IMR-90 (cell line): ENCODE results near the gene FNTB. TPM values are rescaled to one million over a fixed set of nuclear protein-coding genes. Genes with fewer than 3 reads are reported as not detected.

Experiments used
- ATAC-seq: fragments of 200-7000 bp; cut with Tn5 transposase; 2 replicates; pipeline ENCODE4 v1.9.1; 2020; ENCODE audit warnings: low read depth, mild to moderate bottlenecking, moderate library complexity
- BruUV-seq: library from RNA; stranded (reverse); fragments of 400-500 nt; replicated peaks from 2 replicates; lab custom pipeline; 2021; lab: Mats Ljungman, UMichigan
- CTCF ChIA-PET: fragments of 300-600 bp; formaldehyde crosslinking; extraction: SDS; loops from one replicate; lab custom pipeline; 2021; ENCODE audit warnings: antibody characterized with exemption; lab: Yijun Ruan, JAX
- POLR2A ChIA-PET: fragments of 300-600 bp; sonication (Branson Sonifier 250); formaldehyde crosslinking; loops from one replicate; lab custom pipeline; 2022; ENCODE audit warnings: antibody characterized with exemption; ENCODE audit not compliant: unreplicated experiment; lab: Charles Lee
- DNase-seq: peaks from one replicate; pipeline ENCODE4 v3.0.0; 2013
- H2AFZ ChIP-seq: replicated peaks from 2 replicates; pipeline ENCODE3; 2013; ENCODE audit warnings: low read length, mild to moderate bottlenecking; ENCODE audit not compliant: poor library complexity
- H2AK5ac ChIP-seq: 2 replicates; pipeline ENCODE4 v1.6.1; 2013; ENCODE audit warnings: low read depth, low read length, inconsistent platforms
- H2AK9ac ChIP-seq: replicated peaks from 2 replicates; pipeline ENCODE3; 2013; ENCODE audit warnings: mild to moderate bottlenecking, low read depth, low read length, moderate library complexity; ENCODE audit not compliant: poor library complexity
- H2BK120ac ChIP-seq: 2 replicates; pipeline ENCODE4 v1.6.1; 2013; ENCODE audit warnings: low read depth, low read length, inconsistent platforms
- H2BK15ac ChIP-seq: 3 replicates; pipeline ENCODE4 v1.6.1; 2013; ENCODE audit warnings: low read depth, low read length, inconsistent platforms
- H2BK20ac ChIP-seq: 2 replicates; pipeline ENCODE4 v1.6.1; 2013; ENCODE audit warnings: low read depth, mild to moderate bottlenecking, inconsistent platforms, low read length, moderate library complexity
- H2BK5ac ChIP-seq: 2 replicates; pipeline ENCODE4 v1.6.1; 2013; ENCODE audit warnings: mild to moderate bottlenecking, low read depth, low read length, inconsistent platforms; ENCODE audit not compliant: poor library complexity, severe bottlenecking
- H3K14ac ChIP-seq: replicated peaks from 2 replicates; pipeline ENCODE4 v1.6.1; 2013; ENCODE audit warnings: low read depth, low read length, inconsistent platforms
- H3K18ac ChIP-seq: 2 replicates; pipeline ENCODE4 v1.6.1; 2013; ENCODE audit warnings: low read depth, low read length, control low read depth
- H3K23ac ChIP-seq: 2 replicates; pipeline ENCODE4 v1.6.1; 2013; ENCODE audit warnings: low read depth, low read length, inconsistent platforms
- H3K27ac ChIP-seq: 2 replicates; pipeline ENCODE4 v1.5.1; 2013; ENCODE audit warnings: mild to moderate bottlenecking, control low read depth, low read length; ENCODE audit not compliant: insufficient read depth
- H3K27me3 ChIP-seq: 2 replicates; pipeline ENCODE4 v1.6.1; 2013; ENCODE audit warnings: low read length; ENCODE audit not compliant: control insufficient read depth, insufficient read depth
- H3K36me3 ChIP-seq: 2 replicates; pipeline ENCODE4 v1.6.1; 2013; ENCODE audit warnings: low read length, mixed read lengths; ENCODE audit not compliant: control insufficient read depth, insufficient read depth
- H3K4ac ChIP-seq: 2 replicates; pipeline ENCODE4 v1.6.1; 2013; ENCODE audit warnings: low read depth, low read length, inconsistent platforms
- H3K4me1 ChIP-seq: 2 replicates; pipeline ENCODE4 v1.6.1; 2013; ENCODE audit warnings: low read length, mixed read lengths; ENCODE audit not compliant: control insufficient read depth, insufficient read depth
- H3K4me2 ChIP-seq: 2 replicates; pipeline ENCODE4 v1.6.1; 2013; ENCODE audit warnings: low read depth, mild to moderate bottlenecking, control low read depth, low read length, moderate library complexity
- H3K4me3 ChIP-seq: 2 replicates; pipeline ENCODE4 v1.5.1; 2013; ENCODE audit warnings: low read depth, mild to moderate bottlenecking, control low read depth, low read length, moderate library complexity; ENCODE audit not compliant: insufficient read depth
- H3K56ac ChIP-seq: 2 replicates; pipeline ENCODE4 v1.6.1; 2013; ENCODE audit warnings: low read length, inconsistent platforms; ENCODE audit not compliant: insufficient read depth; ENCODE audit errors: extremely low read depth
- H3K79me1 ChIP-seq, 2 experiments: 2 replicates each; pipeline ENCODE4 v1.6.1; 2013; ENCODE audit warnings: low read length in 2 of 2, inconsistent platforms in 1 of 2, low read depth in 1 of 2
- H3K9ac ChIP-seq: 2 replicates; pipeline ENCODE4 v1.6.1; 2013; ENCODE audit warnings: low read depth, low read length, control low read depth
- H3K9me1 ChIP-seq: 2 replicates; pipeline ENCODE4 v1.6.1; 2013; ENCODE audit warnings: low read length, inconsistent platforms; ENCODE audit not compliant: insufficient read depth
- H3K9me3 ChIP-seq: 2 replicates; pipeline ENCODE4 v1.6.1; 2013; ENCODE audit warnings: low read length; ENCODE audit not compliant: control insufficient read depth, insufficient read depth
- H4K20me1 ChIP-seq: 2 replicates; pipeline ENCODE4 v1.6.1; 2013; ENCODE audit warnings: low read length, inconsistent platforms; ENCODE audit not compliant: insufficient read depth
- H4K5ac ChIP-seq: 2 replicates; pipeline ENCODE4 v1.6.1; 2013; ENCODE audit warnings: mild to moderate bottlenecking, low read depth, low read length, control low read depth
- H4K8ac ChIP-seq, 2 experiments: 2 replicates each; pipeline ENCODE4 v1.6.1; 2013; ENCODE audit warnings: low read depth in 2 of 2, low read length in 2 of 2, control low read depth in 1 of 2, inconsistent platforms in 1 of 2
- H4K91ac ChIP-seq: 2 replicates; pipeline ENCODE4 v1.6.1; 2013; ENCODE audit warnings: low read depth, low read length, inconsistent platforms; ENCODE audit not compliant: insufficient read depth
- BHLHE40 ChIP-seq: fragments of 150-350 bp; IDR thresholded peaks from 2 replicates; pipeline ENCODE4 v1.6.1; 2016; ENCODE audit warnings: mild to moderate bottlenecking, low read depth, low read length
- CTCF ChIP-seq: conservative IDR thresholded peaks from 2 replicates; pipeline ENCODE4 v1.5.1; 2012; ENCODE audit warnings: mild to moderate bottlenecking, low read depth, low read length, improper control_type of control experiment
- MAFK ChIP-seq: IDR thresholded peaks from 2 replicates; pipeline ENCODE4 v1.6.1; 2012; ENCODE audit warnings: low read depth, low read length, improper control_type of control experiment
- RAD21 ChIP-seq: IDR thresholded peaks from 2 replicates; pipeline ENCODE4 v1.6.1; 2012; ENCODE audit warnings: low read length, improper control_type of control experiment
- RFX5 ChIP-seq: IDR thresholded peaks from 2 replicates; pipeline ENCODE4 v1.8.0; 2012; ENCODE audit warnings: low read depth, mild to moderate bottlenecking, low read length, moderate library complexity
- SMC3 ChIP-seq: fragments of 150-350 bp; IDR thresholded peaks from 2 replicates; pipeline ENCODE4 v1.6.1; 2016; ENCODE audit warnings: low read depth, mild to moderate bottlenecking, antibody characterized with exemption, low read length, moderate library complexity
- WGBS, 2 experiments: methylation state at CpG; one replicate each; pipeline versions ENCODE4 v1.1.5 to v1.1.7; 2013; ENCODE audit warnings: missing lambda C conversion rate in 2 of 2; ENCODE audit not compliant: insufficient read length in 1 of 2; ENCODE audit errors: extremely low coverage in 2 of 2; 5-methylcytosine and 5-hydroxymethylcytosine counted together
- dilution Hi-C: fragments of 300-500 bp; cut with HindIII; formaldehyde crosslinking; loops from one replicate; pipeline ENCODE4 v1.14.3; 2018; ENCODE audit warnings: low sequenced_read_pairs; ENCODE audit not compliant: unreplicated experiment
- in situ Hi-C: fragments of 300-500 bp; cut with MboI; formaldehyde crosslinking; loops from 3 replicates; pipeline ENCODE4 v1.14.3; 2019; ENCODE audit warnings: low sequenced_read_pairs, inconsistent platforms, mixed read lengths
- intact Hi-C: fragments of 100-400 bp; cut with micrococcal nuclease; formaldehyde crosslinking; loops from 2 replicates; pipeline ENCODE4 v1.10.0; 2022
- polyA plus RNA-seq, 3 experiments: library from polyadenylated mRNA; depleted of rRNA; stranded (reverse); fragments of >200 nt; gene quantifications; 2 replicates each; pipeline ENCODE4 v1.2.3, GENCODE V29; 2012; ENCODE audit warnings: low replicate concordance in 1 of 3
- total RNA-seq: library from RNA; depleted of rRNA; stranded (reverse); fragments of >200 nt; gene quantifications from 2 replicates; pipeline ENCODE4 v1.2.3, GENCODE V29; 2012
- TF ChIP-seq, protein P1 (sequence below): fragments of 150-350 bp; IDR thresholded peaks from 2 replicates; pipeline ENCODE4 v1.6.1; 2016; ENCODE audit warnings: low read depth, mild to moderate bottlenecking, low read length, moderate library complexity, borderline replicate concordance

FNTB gene
- total and polyA plus RNA-seq, 2 of the 4 experiments (the other 2 are of a cell fraction) = 9.9 to 18.5 TPM

DNA sequence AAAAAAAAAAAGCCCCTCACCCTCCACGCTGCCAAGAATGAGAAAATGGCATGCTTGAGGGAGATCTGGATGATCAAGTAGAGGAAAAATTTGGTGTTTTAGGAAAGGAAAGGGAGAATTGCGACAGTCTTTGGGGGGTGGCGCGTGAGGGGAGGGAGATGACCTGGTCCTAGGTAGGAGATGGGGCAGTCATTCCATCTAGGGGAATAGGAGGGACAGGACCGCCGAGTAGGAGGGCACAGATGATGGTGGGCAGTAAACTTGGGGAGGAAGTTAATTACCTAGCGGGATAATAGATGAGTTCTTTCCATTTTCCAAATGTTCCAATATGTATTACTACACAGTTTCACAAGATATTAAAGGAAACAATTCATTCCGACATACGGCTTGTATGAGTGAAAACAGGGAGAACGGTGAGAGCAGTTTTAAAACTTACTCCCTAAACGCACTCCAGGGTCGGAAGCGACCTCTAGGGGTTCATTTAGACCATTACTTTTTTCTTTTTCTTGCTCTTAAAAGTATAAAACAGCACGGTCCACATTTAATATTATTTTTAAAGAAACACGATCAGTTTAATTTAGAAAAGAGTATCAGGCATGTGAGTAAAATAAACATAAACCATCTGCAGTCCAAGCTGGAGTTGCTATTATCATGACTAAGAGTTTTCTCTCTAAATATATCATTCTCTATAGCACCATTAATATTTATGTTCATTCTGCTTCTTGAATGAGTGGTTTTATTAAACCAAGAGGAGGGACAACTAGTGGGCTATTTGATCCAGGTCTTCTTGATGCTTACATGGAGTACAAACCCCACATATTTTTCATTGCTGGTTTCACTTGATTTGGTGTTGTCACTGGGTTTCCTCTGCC lies 3.0 kb upstream of the FNTB start:
- no TSS peak for BruUV-seq
- no peak overlapping the region for H2BK5ac ChIP-seq
- no peaks in the 10 kb centered on the region for H3K9me1 ChIP-seq
- no peak overlapping the region for H3K56ac ChIP-seq
- TF ChIP-seq BHLHE40 (no peak), CTCF (peak; percentile 80), RFX5 (no peak), SMC3 (peak; percentile 62), RAD21 (peak; percentile 76), MAFK (no peak)
- TF ChIP-seq, protein P1, sequence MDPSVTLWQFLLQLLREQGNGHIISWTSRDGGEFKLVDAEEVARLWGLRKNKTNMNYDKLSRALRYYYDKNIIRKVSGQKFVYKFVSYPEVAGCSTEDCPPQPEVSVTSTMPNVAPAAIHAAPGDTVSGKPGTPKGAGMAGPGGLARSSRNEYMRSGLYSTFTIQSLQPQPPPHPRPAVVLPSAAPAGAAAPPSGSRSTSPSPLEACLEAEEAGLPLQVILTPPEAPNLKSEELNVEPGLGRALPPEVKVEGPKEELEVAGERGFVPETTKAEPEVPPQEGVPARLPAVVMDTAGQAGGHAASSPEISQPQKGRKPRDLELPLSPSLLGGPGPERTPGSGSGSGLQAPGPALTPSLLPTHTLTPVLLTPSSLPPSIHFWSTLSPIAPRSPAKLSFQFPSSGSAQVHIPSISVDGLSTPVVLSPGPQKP = no peak
- H2AK9ac ChIP-seq = peak overlapping the region; percentile 74
- peaks cover 3% of the 10 kb centered on the region; the same call in 1 of the 2 replicates for H3K4me1 ChIP-seq
- no peak overlapping the region for H2BK120ac ChIP-seq
- no peak overlapping the region for H3K9ac ChIP-seq
- DNase-seq = peak; percentile 74
- peaks cover 5% of the 10 kb centered on the region for H3K27me3 ChIP-seq
- 0 out of 2 replicates have a peak overlapping the region, but pooled peaks have one; percentile 20 for H3K14ac ChIP-seq
- 0% methylated on average over 3 of the region's 15 CpGs; no CpG with 5 or more reads in 1 of the 2 experiments for WGBS, 2 experiments
- H3K4me3 ChIP-seq = no peak overlapping the region
- no peak overlapping the region for H2BK20ac ChIP-seq
- H3K79me1 ChIP-seq = peaks cover 13 to 15% of the 10 kb centered on the region in 2 experiments
- no peak overlapping the region for H3K18ac ChIP-seq
- peak overlapping the region; percentile 64; the same call in 1 of the 2 replicates for H3K23ac ChIP-seq
- no peak overlapping the region for H2BK15ac ChIP-seq
- no peak overlapping the region for H4K5ac ChIP-seq
- no peaks in the 10 kb centered on the region for H3K9me3 ChIP-seq
- CTCF ChIA-PET = interaction anchor here (0.7 kb wide), 1 partner anchor 32 kb away, joined by 3 read pairs; no protein-coding TSS in a partner anchor
- no peak overlapping the region for H3K4ac ChIP-seq
- H2AK5ac ChIP-seq = no peak overlapping the region
- intact Hi-C loops = loop anchor here (5.0 kb wide), 1 partner anchor 71 kb away; the partner anchor contains the start of gene CHURC1
- H3K4me2 ChIP-seq = peak overlapping the region; percentile 87
- no peak overlapping the region for H4K91ac ChIP-seq
- H3K36me3 ChIP-seq = no peaks in the 10 kb centered on the region
- in situ Hi-C loops = no loop called here
- H2AFZ ChIP-seq = peak overlapping the region; percentile 91
- dilution Hi-C loops = no loop called here
- no peak overlapping the region for H3K27ac ChIP-seq
- H4K20me1 ChIP-seq = no peaks in the 10 kb centered on the region
- ATAC-seq = no peak
- POLR2A ChIA-PET = no interaction called here
- peak overlapping the region in 1 of 2 experiments; percentile 21; a peak in 1 of 4 replicates for H4K8ac ChIP-seq
